Measurements from ENCODE around the gene KRT2. TPM values are rescaled to one million over a fixed set of nuclear protein-coding genes. Genes with fewer than 3 reads are reported as not detected.

The KRT2 gene
- total and polyA plus RNA-seq, 2 donors (not counting 1 experiment from before 2014, with no cell fraction given): 0.04 TPM; not detected in 1

GRCh38 chr12:52699960-52700359, 47.9 kb upstream of the KRT2 start:
- Histone ChIP-seq H2AFZ (ENCODE audit: insufficient read depth, low read depth, low read length, poor library complexity, severe bottlenecking) (no peak overlapping the region), H3K4me2 (replicated peaks; ENCODE audit: low read depth, low read length, poor library complexity, severe bottlenecking) (no peak overlapping the region), H4K20me1 (ENCODE audit: control insufficient read depth, insufficient read depth, low read length, poor library complexity, severe bottlenecking) (no peaks in the 10 kb centered on the region), H3K9me3 (ENCODE audit: control extremely low read depth in 1 of 3, control insufficient read depth in 2 of 3, insufficient read depth in 1 of 3, low read length in 2 of 3) (no peaks in the 10 kb centered on the region), H3K4me1 (ENCODE audit: control insufficient read depth in 2 of 2, insufficient read depth in 2 of 2, low read length in 2 of 2) (no peaks in the 10 kb centered on the region), H3K36me3 (replicated peaks in 1 of 2; ENCODE audit: control extremely low read depth in 1 of 2, control insufficient read depth in 1 of 2, extremely low read depth in 1 of 2, insufficient read depth in 2 of 2, low read length in 1 of 2) (no peaks in the 10 kb centered on the region), H3K4me3 (ENCODE audit: control extremely low read depth in 1 of 5, extremely low read depth in 1 of 5, insufficient read depth in 1 of 5, low read depth in 2 of 5, low read length in 4 of 5) (no peak overlapping the region), H3K27ac (ENCODE audit: low read length in 2 of 2) (no peak overlapping the region), H3K27me3 (replicated peaks in 1 of 4; ENCODE audit: control extremely low read depth in 1 of 4, control insufficient read depth in 3 of 4, insufficient read depth in 4 of 4, low read length in 3 of 4) (no peaks in the 10 kb centered on the region), H3K9ac (ENCODE audit: low read length) (no peak overlapping the region), H3K79me2 (ENCODE audit: control insufficient read depth, insufficient read depth, low read length) (no peaks in the 10 kb centered on the region)
- intact Hi-C loops (cut with micrococcal nuclease): no loop called here
- DNase-seq (no peak), ATAC-seq (ENCODE audit: low read depth) (no peak)
- ChIA-PET POLR2A (no interaction called here), CTCF (no interaction called here)
- TF ChIP-seq EZH2 (IDR thresholded peaks at IDR 0.05; ENCODE audit: borderline replicate concordance, insufficient read depth, low read depth, low read length, poor library complexity, severe bottlenecking) (no peak), CTCF (IDR thresholded peaks at IDR 0.05) (no peak)
- Mint-ChIP-seq H3K27ac (no peak overlapping the region), H3K27me3 (peaks cover 50% of the 10 kb centered on the region), H3K9me3 (ENCODE audit: insufficient read depth) (no peaks in the 10 kb centered on the region), H3K4me1 (no peaks in the 10 kb centered on the region), H3K4me3 (no peak overlapping the region)
- 100% methylated on average over 2 of the region's 2 CpGs for WGBS (ENCODE audit: insufficient coverage)

GRCh38 chr12:52699373-52699772, 47.4 kb upstream of the KRT2 start:
- DNase-seq (no peak), ATAC-seq (ENCODE audit: low read depth) (no peak)
- H3K27ac Mint-ChIP-seq: no peak overlapping the region
- H3K36me3 ChIP-seq (replicated peaks in 1 of 2; ENCODE audit: control extremely low read depth in 1 of 2, control insufficient read depth in 1 of 2, extremely low read depth in 1 of 2, insufficient read depth in 2 of 2, low read length in 1 of 2): no peaks in the 10 kb centered on the region
- no peak overlapping the region for H3K4me2 ChIP-seq (replicated peaks; ENCODE audit: low read depth, low read length, poor library complexity, severe bottlenecking)
- H3K9me3 Mint-ChIP-seq (ENCODE audit: insufficient read depth): no peaks in the 10 kb centered on the region
- H3K4me3 Mint-ChIP-seq: no peak overlapping the region
- H3K9ac ChIP-seq (ENCODE audit: low read length): no peak overlapping the region
- intact Hi-C loops (cut with micrococcal nuclease): no loop called here
- TF ChIP-seq CTCF (IDR thresholded peaks at IDR 0.05) (no peak), EZH2 (IDR thresholded peaks at IDR 0.05; ENCODE audit: borderline replicate concordance, insufficient read depth, low read depth, low read length, poor library complexity, severe bottlenecking) (no peak)
- no peak overlapping the region for H3K27ac ChIP-seq (ENCODE audit: low read length in 2 of 2)
- H2AFZ ChIP-seq (ENCODE audit: insufficient read depth, low read depth, low read length, poor library complexity, severe bottlenecking): no peak overlapping the region
- no peaks in the 10 kb centered on the region for H3K9me3 ChIP-seq (ENCODE audit: control extremely low read depth in 1 of 3, control insufficient read depth in 2 of 3, insufficient read depth in 1 of 3, low read length in 2 of 3)
- H3K4me1 ChIP-seq (ENCODE audit: control insufficient read depth in 2 of 2, insufficient read depth in 2 of 2, low read length in 2 of 2): no peaks in the 10 kb centered on the region
- no peaks in the 10 kb centered on the region for H3K4me1 Mint-ChIP-seq
- H3K79me2 ChIP-seq (ENCODE audit: control insufficient read depth, insufficient read depth, low read length): no peaks in the 10 kb centered on the region
- CTCF ChIA-PET: no interaction called here
- H3K27me3 Mint-ChIP-seq: peaks cover 52% of the 10 kb centered on the region
- no peaks in the 10 kb centered on the region for H3K27me3 ChIP-seq (replicated peaks in 1 of 4; ENCODE audit: control extremely low read depth in 1 of 4, control insufficient read depth in 3 of 4, insufficient read depth in 4 of 4, low read length in 3 of 4)
- WGBS (ENCODE audit: insufficient coverage): 70% methylated on average over 2 of the region's 2 CpGs
- POLR2A ChIA-PET: no interaction called here
- H4K20me1 ChIP-seq (ENCODE audit: control insufficient read depth, insufficient read depth, low read length, poor library complexity, severe bottlenecking): no peaks in the 10 kb centered on the region
- H3K4me3 ChIP-seq (ENCODE audit: control extremely low read depth in 1 of 5, extremely low read depth in 1 of 5, insufficient read depth in 1 of 5, low read depth in 2 of 5, low read length in 4 of 5): no peak overlapping the region

All from B cell (primary cell).